Body of pancreas (tissue), 4 donors: ENCODE results near the gene CLVS2. TPM values are rescaled to one million over a fixed set of nuclear protein-coding genes. Genes with fewer than 3 reads are reported as not detected.

Experiments
- ATAC-seq: fragments of 150-250 bp; one replicate; pipeline ENCODE4 v1.9.1; 2016
- DNase-seq, 4 donors: peaks; one replicate each; pipeline ENCODE4 v3.0.0-alpha.2; 2019
- H3K27ac ChIP-seq, 4 donors: fragments of 200-600 bp; sonication (generic); 1 replicate in 3 of 4; 2 replicates in 1 of 4; pipeline versions ENCODE4 v1.5.1 to v1.6.1; 2016 to 2019; ENCODE audit warnings: mild to moderate bottlenecking in 1 of 4, mixed read lengths in 1 of 4, moderate library complexity in 1 of 4
- H3K27me3 ChIP-seq, 2 donors: fragments of 200-600 bp; sonication (generic); one replicate each; pipeline ENCODE4 v1.6.0; 2016; ENCODE audit warnings: mild to moderate bottlenecking in 1 of 2
- H3K36me3 ChIP-seq, 2 donors: fragments of 200-600 bp; sonication (generic); replicated peaks in 1 of 2; 2 replicates each; pipeline ENCODE4 v1.5.1; 2016; ENCODE audit warnings: low read depth in 2 of 2; ENCODE audit not compliant: insufficient read depth in 1 of 2
- H3K4me1 ChIP-seq: fragments of 200-600 bp; sonication (generic); one replicate; pipeline ENCODE4 v1.6.0; 2016
- H3K4me3 ChIP-seq, 2 donors: fragments of 200-600 bp; sonication (generic); 1 replicate in 1 of 2; 2 replicates in 1 of 2; pipeline ENCODE4 v1.5.1; 2016 to 2019
- H3K9me3 ChIP-seq, 3 donors: fragments of 200-600 bp; sonication (generic); 1 replicate in 2 of 3; 2 replicates in 1 of 3; pipeline ENCODE4 v1.5.1; 2016
- CTCF ChIP-seq, 7 experiments: fragments of 450-650 bp in 4 of 7; fragments of 200-600 bp in 3 of 7; sonication (generic) in 3 of 7; IDR thresholded peaks; one replicate each; pipeline ENCODE4 v1.5.1; 2016 to 2019; ENCODE audit warnings: antibody characterized with exemption in 7 of 7
- POLR2A ChIP-seq, 3 donors: fragments of 450-650 bp; IDR thresholded peaks; one replicate each; pipeline ENCODE4 v1.6.1; 2016; ENCODE audit warnings: antibody characterized with exemption in 3 of 3, mild to moderate bottlenecking in 2 of 3
- WGBS, 2 donors: methylation state at CpG; one replicate each; pipeline ENCODE4 v1.1.5; 2017; 5-methylcytosine and 5-hydroxymethylcytosine counted together
- intact Hi-C: fragments of 100-400 bp; cut with DNase I; formaldehyde crosslinking; loops from one replicate; pipeline ENCODE4 v1.15.1; 2023
- total RNA-seq, 2 donors: library from RNA; depleted of rRNA; stranded (reverse); fragments of >200 nt; gene quantifications; one replicate each; pipeline ENCODE4 v1.1.0, GENCODE V29; 2016

CLVS2 gene
- total RNA-seq, 2 donors from 2014 or later, result under 0.01 TPM; not detected in 1

GRCh38 chr6:122996794-122997505 lies 915 bp downstream of the CLVS2 start:
- Histone ChIP-seq H3K4me3 (no peak overlapping the region), H3K36me3 (no peaks in the 10 kb centered on the region), H3K9me3 (no peaks in the 10 kb centered on the region), H3K27ac (no peak overlapping the region), H3K27me3 (peaks cover 0 to 6% of the 10 kb centered on the region in 2 donors), H3K4me1 (peaks cover 13% of the 10 kb centered on the region)
- intact Hi-C loops, result no loop called here
- 16 to 21% methylated on average over 19 of the region's 19 CpGs for WGBS, 2 donors
- TF ChIP-seq POLR2A (IDR thresholded peaks at IDR 0.05) (no peak), CTCF (IDR thresholded peaks at IDR 0.05) (no peak)
- DNase-seq, result no peak
- peak; percentile 24 for ATAC-seq

DNA sequence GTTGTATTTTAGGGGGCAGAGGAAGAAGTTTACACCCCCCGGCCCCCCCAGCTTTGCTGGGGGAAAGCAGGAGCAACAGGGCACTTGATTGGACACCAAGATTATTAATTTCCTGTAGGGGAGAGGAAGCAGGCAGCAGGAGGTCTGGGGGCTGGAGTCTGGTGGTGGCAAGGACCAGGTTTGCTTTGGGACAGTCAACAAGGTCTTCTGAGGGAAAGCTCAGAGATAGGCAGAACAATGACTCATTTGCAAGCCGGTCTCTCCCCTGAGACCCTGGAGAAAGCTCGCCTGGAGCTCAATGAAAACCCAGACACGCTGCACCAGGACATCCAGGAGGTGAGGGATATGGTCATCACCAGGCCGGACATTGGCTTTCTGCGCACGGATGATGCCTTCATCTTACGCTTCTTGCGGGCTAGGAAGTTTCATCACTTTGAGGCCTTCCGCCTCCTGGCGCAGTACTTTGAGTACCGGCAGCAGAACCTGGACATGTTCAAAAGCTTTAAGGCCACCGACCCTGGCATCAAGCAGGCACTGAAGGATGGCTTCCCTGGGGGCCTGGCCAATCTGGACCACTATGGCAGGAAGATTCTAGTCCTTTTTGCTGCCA lies 1.6 kb downstream of the CLVS2 start:
- 71 to 77% methylated on average over 13 of the region's 13 CpGs for WGBS, 2 donors
- TF ChIP-seq POLR2A (IDR thresholded peaks at IDR 0.05) (no peak), CTCF (IDR thresholded peaks at IDR 0.05) (no peak)
- peaks cover 0 to 6% of the 10 kb centered on the region in 2 donors for H3K27me3 ChIP-seq
- H3K4me3 ChIP-seq, result no peak overlapping the region
- DNase-seq (no peak), ATAC-seq (no peak)
- intact Hi-C loops, result no loop called here
- H3K36me3 ChIP-seq, result no peaks in the 10 kb centered on the region
- H3K4me1 ChIP-seq, result peaks cover 13% of the 10 kb centered on the region
- H3K9me3 ChIP-seq, result no peaks in the 10 kb centered on the region
- no peak overlapping the region for H3K27ac ChIP-seq

GRCh38 chr6:122998403-122998975 lies 2.5 kb downstream of the CLVS2 start:
- Histone ChIP-seq H3K4me3 (no peak overlapping the region), H3K9me3 (no peaks in the 10 kb centered on the region), H3K4me1 (peaks cover 13% of the 10 kb centered on the region), H3K27ac (no peak overlapping the region), H3K27me3 (peaks cover 0 to 6% of the 10 kb centered on the region in 2 donors), H3K36me3 (no peaks in the 10 kb centered on the region)
- DNase-seq (no peak), ATAC-seq (no peak)
- WGBS, 2 donors, result 38 to 39% methylated on average over 5 of the region's 5 CpGs
- intact Hi-C loops, result no loop called here
- TF ChIP-seq POLR2A (IDR thresholded peaks at IDR 0.05) (no peak), CTCF (IDR thresholded peaks at IDR 0.05) (no peak)

- no peaks in the 10 kb centered on the region for H3K27me3 ChIP-seq
- no peak for TF ChIP-seq CTCF (IDR thresholded peaks at IDR 0.05)
- intact Hi-C loops, result no loop called here
- WGBS, 2 donors, result 34 to 46% methylated on average over 2 of the region's 2 CpGs
- peaks cover 13% of the 10 kb centered on the region for H3K4me1 ChIP-seq
- H3K9me3 ChIP-seq, result no peaks in the 10 kb centered on the region
- DNase-seq (no peak), ATAC-seq (no peak)
- H3K4me3 ChIP-seq, result no peak overlapping the region
- H3K36me3 ChIP-seq, result no peaks in the 10 kb centered on the region
- H3K27ac ChIP-seq, result no peak overlapping the region
Observed at GRCh38 chr6:123000244-123000770, 4.3 kb downstream of the CLVS2 start.
